NCI-H510A (cell line): ENCODE measurements around the gene SLC22A9.
"Not testable (repeated sequence)": the region's sequence is repeated elsewhere in the genome, so short reads cannot be mapped to it uniquely, and the experiment has no call there.

ENCODE experiments used
- DNase-seq: peaks from one replicate; lab custom pipeline; 2025; lab: John Stamatoyannopoulos, UW

SLC22A9 gene

DNA sequence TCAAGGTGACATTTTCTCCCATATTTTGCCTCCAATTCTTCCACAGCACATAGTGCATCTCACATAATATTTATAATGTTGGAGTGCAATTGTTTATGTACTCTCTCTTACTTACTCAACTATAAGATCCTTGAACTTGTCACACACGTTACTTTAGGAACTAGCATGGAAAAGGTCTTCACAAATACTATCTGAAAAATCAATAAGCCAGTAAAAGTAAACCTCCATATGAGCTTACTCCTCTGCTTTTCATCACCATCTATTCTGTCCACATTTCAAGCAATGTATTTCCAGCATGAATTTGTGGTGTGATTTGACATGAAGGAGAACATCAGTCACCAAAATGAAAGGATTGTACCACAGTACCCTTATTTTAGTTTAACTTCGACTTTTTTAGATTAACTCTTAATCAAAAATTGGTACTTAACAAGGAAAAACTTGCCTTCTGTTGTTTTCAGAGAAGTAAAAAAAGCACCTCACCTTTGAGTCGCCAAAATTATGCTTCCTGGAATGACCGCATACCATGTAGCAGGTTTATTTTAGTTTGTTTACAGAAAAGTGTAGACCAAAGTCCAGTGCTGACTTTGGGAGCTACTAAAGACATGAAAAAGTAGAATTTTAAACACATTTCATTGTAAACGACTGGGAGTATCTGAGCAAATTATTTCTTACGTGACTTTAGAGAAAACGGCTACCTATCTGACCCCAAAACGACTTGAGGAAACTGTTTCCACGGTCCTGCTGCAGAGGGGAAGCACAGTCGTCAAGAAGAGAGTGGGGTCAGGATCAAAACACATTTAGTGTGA lies at the start of gene SLC22A9:
Gene SLC22A9 (plus strand): TSS at position 621 of the 806 bp plus-strand sequence. CDS start 272 bp downstream, outside the sequence.
- DNase-seq, result no peak

- DNase-seq, result no peak
Measured at GRCh38 chr11:63321723-63322122, 47.9 kb upstream of the SLC22A9 start.

GRCh38 chr11:63335089-63335488 lies 34.5 kb upstream of the SLC22A9 start:
- not testable (repeated sequence) for DNase-seq

GRCh38 chr11:63337070-63337469 lies 32.5 kb upstream of the SLC22A9 start:
- DNase-seq, result no peak

DNA sequence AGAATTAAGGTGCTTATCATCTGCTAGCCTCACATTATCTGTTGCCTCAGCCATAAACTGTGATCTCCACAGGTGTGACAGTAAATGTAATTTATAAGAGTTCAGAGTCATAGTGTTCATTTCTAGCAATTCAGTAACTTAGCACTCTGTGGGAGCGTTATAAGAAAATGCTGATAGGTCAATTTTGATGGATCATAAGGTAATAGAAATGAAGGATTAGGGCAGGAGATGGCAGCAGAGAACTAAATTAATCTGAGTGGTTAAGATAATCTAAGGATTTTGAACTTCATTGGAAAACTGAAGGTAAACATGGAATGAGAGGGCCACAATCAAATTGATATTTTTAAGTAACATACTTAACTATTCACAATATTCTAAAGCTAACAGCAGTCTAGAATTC lies 26.5 kb upstream of the SLC22A9 start:
- no peak for DNase-seq

GRCh38 chr11:63352144-63352543 lies 17.4 kb upstream of the SLC22A9 start:
- no peak for DNase-seq

GRCh38 chr11:63362196-63362793 lies 7.3 kb upstream of the SLC22A9 start:
- DNase-seq, result no peak

DNA sequence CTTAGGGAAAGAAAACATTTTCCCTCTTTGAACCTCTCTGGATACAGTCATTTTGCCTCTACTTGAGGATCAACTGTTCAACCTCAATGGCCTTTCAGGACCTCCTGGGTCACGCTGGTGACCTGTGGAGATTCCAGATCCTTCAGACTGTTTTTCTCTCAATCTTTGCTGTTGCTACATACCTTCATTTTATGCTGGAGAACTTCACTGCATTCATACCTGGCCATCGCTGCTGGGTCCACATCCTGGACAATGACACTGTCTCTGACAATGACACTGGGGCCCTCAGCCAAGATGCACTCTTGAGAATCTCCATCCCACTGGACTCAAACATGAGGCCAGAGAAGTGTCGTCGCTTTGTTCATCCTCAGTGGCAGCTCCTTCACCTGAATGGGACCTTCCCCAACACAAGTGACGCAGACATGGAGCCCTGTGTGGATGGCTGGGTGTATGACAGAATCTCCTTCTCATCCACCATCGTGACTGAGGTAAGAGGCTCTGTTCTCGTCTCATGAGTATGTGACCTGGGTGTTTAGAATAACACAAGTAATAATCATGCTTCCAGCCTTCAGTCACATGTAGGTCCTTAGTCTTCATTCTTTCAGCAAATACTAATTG lies 495 bp downstream of the SLC22A9 start:
- no peak for DNase-seq

GRCh38 chr11:63371396-63371795 lies 1.8 kb downstream of the SLC22A9 start:
- no peak for DNase-seq

DNA sequence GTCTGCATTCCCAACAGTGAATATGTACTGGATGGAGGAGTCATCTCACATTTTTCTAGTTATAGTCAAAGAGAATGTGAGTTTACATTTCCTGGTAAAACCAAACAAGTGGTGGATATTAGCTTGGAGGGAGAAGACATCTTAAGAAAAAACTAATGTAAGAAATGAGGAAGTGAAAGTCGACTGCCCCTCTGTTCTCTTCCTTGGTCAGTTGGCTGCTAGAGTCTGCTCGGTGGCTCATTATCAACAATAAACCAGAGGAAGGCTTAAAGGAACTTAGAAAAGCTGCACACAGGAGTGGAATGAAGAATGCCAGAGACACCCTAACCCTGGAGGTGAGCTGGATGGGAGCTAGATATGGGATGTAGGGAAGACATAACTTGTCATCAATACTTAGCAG lies 5.8 kb downstream of the SLC22A9 start:
- DNase-seq, result no peak

DNA sequence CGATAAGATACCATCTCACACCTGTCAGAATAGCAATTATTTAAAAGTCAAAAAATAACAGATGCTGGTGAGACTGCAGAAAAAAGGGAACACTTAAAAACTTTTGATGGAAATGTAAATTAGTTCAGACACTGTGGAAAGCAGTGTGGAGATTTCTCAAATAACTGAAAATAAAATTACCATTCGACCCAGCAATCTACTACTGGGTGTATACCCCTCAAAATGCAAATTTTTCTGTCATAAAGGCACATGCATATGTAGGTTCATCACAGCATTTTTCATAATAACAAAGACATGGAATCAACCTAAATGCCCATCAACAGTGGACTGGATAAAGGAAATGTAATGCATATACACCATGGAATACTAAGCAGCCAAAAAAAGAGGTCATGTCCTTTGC lies 10.5 kb downstream of the SLC22A9 start:
- DNase-seq, result no peak

DNA sequence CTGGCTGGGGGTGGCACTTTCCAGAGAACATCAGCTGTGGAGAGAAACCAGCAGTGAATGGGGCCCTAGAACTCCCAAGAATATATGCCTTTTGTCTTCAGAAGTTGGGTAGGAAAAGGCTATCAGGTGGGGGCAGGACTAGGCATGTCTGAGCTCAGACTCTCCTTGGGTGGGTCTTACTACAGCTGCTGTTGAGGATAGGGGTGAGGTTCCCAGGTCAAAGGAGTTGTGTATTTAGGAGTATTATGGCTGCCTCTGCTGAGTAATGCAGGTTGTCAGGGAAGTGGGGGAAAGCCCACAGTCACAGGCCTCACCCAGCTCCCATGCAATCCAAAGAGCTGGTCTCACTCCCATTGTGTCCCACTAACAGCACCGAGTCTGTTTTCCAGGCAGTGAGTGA lies 26.1 kb downstream of the SLC22A9 start:
- DNase-seq, result no peak

- no peak for DNase-seq
Measured at GRCh38 chr11:63404161-63404935, 34.8 kb downstream of the SLC22A9 start.

DNA sequence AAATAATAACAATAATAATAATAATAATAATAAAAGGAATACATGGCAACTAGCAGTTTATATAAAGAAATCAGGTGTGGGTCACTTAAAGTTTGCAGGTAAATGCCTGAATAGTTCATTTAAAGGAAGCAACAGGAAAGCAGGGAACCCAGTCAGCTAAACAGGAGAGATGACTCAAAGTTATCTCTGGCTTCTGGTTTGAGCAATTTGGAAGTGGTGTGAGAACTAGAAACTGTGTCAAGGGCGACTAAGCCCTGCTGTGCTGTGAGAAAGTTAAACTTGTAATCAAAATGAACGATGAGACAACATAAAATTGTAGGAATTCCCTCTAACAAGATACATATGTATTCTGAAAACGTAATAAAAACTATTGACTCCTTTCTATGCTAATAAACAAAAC lies 35.5 kb downstream of the SLC22A9 start:
- no peak for DNase-seq

DNA sequence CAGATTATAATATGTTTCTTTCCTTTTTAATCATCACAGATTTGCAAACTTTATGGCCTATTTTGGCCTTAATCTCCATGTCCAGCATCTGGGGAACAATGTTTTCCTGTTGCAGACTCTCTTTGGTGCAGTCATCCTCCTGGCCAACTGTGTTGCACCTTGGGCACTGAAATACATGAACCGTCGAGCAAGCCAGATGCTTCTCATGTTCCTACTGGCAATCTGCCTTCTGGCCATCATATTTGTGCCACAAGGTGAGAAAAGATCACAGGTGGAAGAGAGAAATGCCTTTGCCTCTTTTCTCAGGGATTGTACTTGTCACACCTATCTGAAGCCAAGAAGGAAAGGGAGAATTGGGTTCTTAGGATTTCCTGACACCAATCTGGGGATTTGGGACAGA lies 36.9 kb downstream of the SLC22A9 start:
- DNase-seq, result no peak

GRCh38 chr11:63417174-63417852 lies 47.7 kb downstream of the SLC22A9 start:
- DNase-seq, result no peak

DNA sequence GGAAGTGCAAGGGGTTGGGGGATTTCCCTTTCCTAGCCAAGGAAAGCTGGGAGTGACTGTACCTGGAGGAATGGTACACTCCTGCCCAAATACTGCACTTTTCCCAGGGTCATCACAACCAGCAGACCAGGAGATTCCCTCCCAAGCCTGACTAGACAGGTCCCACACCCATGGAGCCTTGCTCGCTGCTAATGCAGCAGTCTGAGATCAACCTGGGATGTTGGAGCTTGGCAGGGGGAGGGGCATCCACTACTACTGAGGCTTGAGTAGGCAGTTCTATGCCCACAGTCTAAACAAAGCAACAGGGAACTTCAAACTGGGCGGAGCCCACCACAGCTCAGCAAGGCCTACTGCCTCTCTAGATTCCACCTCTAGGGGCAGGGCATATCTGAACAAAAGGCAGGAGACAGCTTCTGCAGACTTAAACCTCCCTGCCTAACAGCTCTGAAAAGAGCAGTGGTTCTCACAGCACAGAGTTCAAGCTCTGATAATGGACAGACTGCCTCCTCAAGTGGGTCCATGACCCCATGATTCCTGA lies 58.5 kb downstream of the SLC22A9 start:
- DNase-seq, result no peak

- not testable (repeated sequence) for DNase-seq
Measured at GRCh38 chr11:63430731-63431130, 61.1 kb downstream of the SLC22A9 start.

GRCh38 chr11:63435351-63435750 lies 65.8 kb downstream of the SLC22A9 start:
- DNase-seq, result not testable (repeated sequence)

DNA sequence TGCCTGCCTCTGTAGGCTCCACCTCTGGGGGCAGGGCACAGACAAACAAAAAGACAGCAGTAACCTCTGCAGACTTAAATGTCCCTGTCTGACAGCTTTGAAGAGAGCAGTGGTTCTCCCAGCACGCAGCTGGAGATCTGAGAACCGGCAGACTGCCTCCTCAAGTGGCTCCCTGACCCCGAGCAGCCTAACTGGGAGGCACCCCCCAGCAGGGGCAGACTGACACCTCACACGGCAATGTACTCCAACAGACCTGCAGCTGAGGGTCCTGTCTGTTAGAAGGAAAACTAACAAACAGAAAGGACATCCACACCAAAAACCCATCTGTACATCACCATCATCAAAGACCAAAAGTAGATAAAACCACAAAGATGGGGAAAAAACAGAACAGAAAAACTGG lies 66.2 kb downstream of the SLC22A9 start:
- DNase-seq, result not testable (repeated sequence)

- DNase-seq, result no peak
Measured at GRCh38 chr11:63443714-63444113, 74.1 kb downstream of the SLC22A9 start.

- no peak for DNase-seq
Measured at GRCh38 chr11:63444160-63444559, 74.6 kb downstream of the SLC22A9 start.
